WTC11 (cell line): ENCODE data around the gene SEC14L6. TPM values are rescaled to one million over a fixed set of nuclear protein-coding genes. Genes with fewer than 3 reads are reported as not detected.
A peak's percentile ranks its signal among the peaks of the same experiment; 100 is the strongest.

Experiments
- ATAC-seq: fragments of 200-7000 bp; cut with Tn5 transposase; 2 replicates; pipeline ENCODE4 v1.10.0; 2021; ENCODE audit warnings: mild to moderate bottlenecking, moderate library complexity
- CTCF ChIA-PET: fragments of 300-600 bp; sonication (Branson Sonifier 250); formaldehyde crosslinking; loops from one replicate; lab custom pipeline; 2021; ENCODE audit warnings: antibody characterized with exemption; lab: Charles Lee
- POLR2A ChIA-PET: fragments of 350-600 bp; sonication (Branson Sonifier 250); formaldehyde crosslinking; loops from one replicate; lab custom pipeline; 2021; ENCODE audit warnings: antibody characterized with exemption; lab: Charles Lee
- DNase-seq: peaks from one replicate; pipeline ENCODE4 v3.0.0; 2021; ENCODE audit warnings: low spot score
- H3K27ac Mint-ChIP-seq: 2 replicates; pipeline ENCODE4 v1.8.0; 2021; ENCODE audit warnings: mixed read lengths
- H3K27me3 Mint-ChIP-seq: 2 replicates; pipeline ENCODE4 v1.8.0; 2021; ENCODE audit warnings: low read depth, mild to moderate bottlenecking, moderate library complexity, mixed read lengths
- H3K36me3 Mint-ChIP-seq: 2 replicates; pipeline ENCODE4 v1.8.0; 2021; ENCODE audit warnings: mixed read lengths
- H3K4me1 Mint-ChIP-seq: 2 replicates; pipeline ENCODE4 v1.8.0; 2022; ENCODE audit warnings: mixed read lengths
- H3K4me3 Mint-ChIP-seq: 2 replicates; pipeline ENCODE4 v1.8.0; 2021; ENCODE audit warnings: mild to moderate bottlenecking, moderate library complexity, mixed read lengths
- H3K9me3 Mint-ChIP-seq: 2 replicates; pipeline ENCODE4 v1.8.0; 2021; ENCODE audit warnings: mixed read lengths
- EMX1 ChIP-seq: fragments of 250-450 bp; sonication (Bioruptor Pico); IDR thresholded peaks from 2 replicates; pipeline ENCODE4 v1.8.0; 2021; ENCODE audit warnings: mild to moderate bottlenecking
- ESRRA ChIP-seq: sonication (generic); formaldehyde crosslinking; IDR thresholded peaks from 2 replicates; pipeline ENCODE4 v1.8.1; 2022; ENCODE audit warnings: mild to moderate bottlenecking, missing genetic modification reagents, borderline replicate concordance
- HMGA2 ChIP-seq: fragments of 250-450 bp; sonication (Bioruptor Pico); IDR thresholded peaks from 2 replicates; pipeline ENCODE4 v1.4.0; 2021; ENCODE audit warnings: mild to moderate bottlenecking, moderate library complexity
- MYBL2 ChIP-seq: sonication (generic); formaldehyde crosslinking; IDR thresholded peaks from 2 replicates; pipeline ENCODE4 v1.8.1; 2023; ENCODE audit warnings: mild to moderate bottlenecking, moderate library complexity, missing genetic modification reagents
- NFYB ChIP-seq: sonication (generic); formaldehyde crosslinking; conservative IDR thresholded peaks from 2 replicates; pipeline ENCODE4 v1.8.0; 2022; ENCODE audit warnings: low read depth, missing genetic modification reagents
- NR1H2 ChIP-seq: sonication (generic); formaldehyde crosslinking; IDR thresholded peaks from 2 replicates; pipeline ENCODE4 v1.9.0; 2021; ENCODE audit warnings: mild to moderate bottlenecking, moderate library complexity, missing genetic modification reagents
- OVOL2 ChIP-seq: fragments of 250-450 bp; sonication (Bioruptor Pico); IDR thresholded peaks from 2 replicates; pipeline ENCODE4 v1.9.0; 2021; ENCODE audit warnings: mild to moderate bottlenecking, borderline replicate concordance
- PRRX2 ChIP-seq: fragments of 250-450 bp; sonication (Bioruptor Pico); IDR thresholded peaks from 2 replicates; pipeline ENCODE4 v1.8.0; 2021; ENCODE audit warnings: mild to moderate bottlenecking
- RELA ChIP-seq: sonication (generic); formaldehyde crosslinking; IDR thresholded peaks from 2 replicates; pipeline ENCODE4 v1.8.1; 2022; ENCODE audit warnings: missing genetic modification reagents, mild to moderate bottlenecking, borderline replicate concordance
- total RNA-seq: library from RNA; stranded (reverse); gene quantifications from 3 replicates; pipeline ENCODE4 v1.2.3, GENCODE V29; 2021
- TF ChIP-seq, protein P1 (sequence below): fragments of 250-450 bp; sonication (Bioruptor Pico); IDR thresholded peaks from 2 replicates; pipeline ENCODE4 v1.9.0; 2021; ENCODE audit warnings: mild to moderate bottlenecking, borderline replicate concordance
- TF ChIP-seq, protein P2 (sequence below): sonication (generic); formaldehyde crosslinking; IDR thresholded peaks from 2 replicates; pipeline ENCODE4 v1.8.1; 2022; ENCODE audit warnings: mild to moderate bottlenecking, moderate library complexity, missing genetic modification reagents
- TF ChIP-seq, protein P3 (sequence below): sonication (generic); formaldehyde crosslinking; IDR thresholded peaks from 2 replicates; pipeline ENCODE4 v1.8.1; 2023; ENCODE audit warnings: mild to moderate bottlenecking, missing genetic modification reagents
- TF ChIP-seq, protein P4 (sequence below): sonication (generic); formaldehyde crosslinking; IDR thresholded peaks from 2 replicates; pipeline ENCODE4 v1.8.1; 2023; ENCODE audit warnings: mild to moderate bottlenecking, moderate library complexity, missing genetic modification reagents
- TF ChIP-seq, protein P5 (sequence below): fragments of 250-450 bp; sonication (Bioruptor Pico); conservative IDR thresholded peaks from 2 replicates; pipeline ENCODE4 v1.9.0; 2021; ENCODE audit warnings: mild to moderate bottlenecking
- TF ChIP-seq, protein P6 (sequence below): sonication (generic); formaldehyde crosslinking; IDR thresholded peaks from 2 replicates; pipeline ENCODE4 v1.8.0; 2022; ENCODE audit warnings: missing genetic modification reagents

The SEC14L6 gene
- total RNA-seq, 1 experiment from 2014 or later = 1.6 TPM

DNA sequence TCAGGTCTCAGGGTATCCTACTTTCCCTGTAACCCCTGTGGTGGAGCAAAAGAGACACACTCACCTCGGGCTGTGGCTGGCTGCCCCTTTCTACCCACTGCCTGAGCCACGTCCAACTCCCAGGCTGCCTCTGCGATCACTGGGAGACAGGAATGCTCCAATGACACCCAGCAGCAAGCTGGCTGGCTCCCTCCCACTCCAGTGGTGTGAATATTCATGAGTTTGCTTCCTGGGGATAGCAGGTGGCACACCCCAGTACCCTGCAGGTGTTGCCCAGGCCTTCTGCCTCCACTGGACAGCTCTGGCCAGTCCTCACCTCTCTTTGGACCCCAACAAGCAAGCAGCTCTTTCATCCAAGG lies 18.2 kb upstream of the SEC14L6 start:
- CTCF ChIA-PET = interaction anchor here (1.0 to 1.4 kb wide), 5 partner anchors 9 to 141 kb away, joined by 3 to 6 read pairs (median 4); no protein-coding TSS in a partner anchor
- ATAC-seq = peak; percentile 11
- TF ChIP-seq, protein P1, sequence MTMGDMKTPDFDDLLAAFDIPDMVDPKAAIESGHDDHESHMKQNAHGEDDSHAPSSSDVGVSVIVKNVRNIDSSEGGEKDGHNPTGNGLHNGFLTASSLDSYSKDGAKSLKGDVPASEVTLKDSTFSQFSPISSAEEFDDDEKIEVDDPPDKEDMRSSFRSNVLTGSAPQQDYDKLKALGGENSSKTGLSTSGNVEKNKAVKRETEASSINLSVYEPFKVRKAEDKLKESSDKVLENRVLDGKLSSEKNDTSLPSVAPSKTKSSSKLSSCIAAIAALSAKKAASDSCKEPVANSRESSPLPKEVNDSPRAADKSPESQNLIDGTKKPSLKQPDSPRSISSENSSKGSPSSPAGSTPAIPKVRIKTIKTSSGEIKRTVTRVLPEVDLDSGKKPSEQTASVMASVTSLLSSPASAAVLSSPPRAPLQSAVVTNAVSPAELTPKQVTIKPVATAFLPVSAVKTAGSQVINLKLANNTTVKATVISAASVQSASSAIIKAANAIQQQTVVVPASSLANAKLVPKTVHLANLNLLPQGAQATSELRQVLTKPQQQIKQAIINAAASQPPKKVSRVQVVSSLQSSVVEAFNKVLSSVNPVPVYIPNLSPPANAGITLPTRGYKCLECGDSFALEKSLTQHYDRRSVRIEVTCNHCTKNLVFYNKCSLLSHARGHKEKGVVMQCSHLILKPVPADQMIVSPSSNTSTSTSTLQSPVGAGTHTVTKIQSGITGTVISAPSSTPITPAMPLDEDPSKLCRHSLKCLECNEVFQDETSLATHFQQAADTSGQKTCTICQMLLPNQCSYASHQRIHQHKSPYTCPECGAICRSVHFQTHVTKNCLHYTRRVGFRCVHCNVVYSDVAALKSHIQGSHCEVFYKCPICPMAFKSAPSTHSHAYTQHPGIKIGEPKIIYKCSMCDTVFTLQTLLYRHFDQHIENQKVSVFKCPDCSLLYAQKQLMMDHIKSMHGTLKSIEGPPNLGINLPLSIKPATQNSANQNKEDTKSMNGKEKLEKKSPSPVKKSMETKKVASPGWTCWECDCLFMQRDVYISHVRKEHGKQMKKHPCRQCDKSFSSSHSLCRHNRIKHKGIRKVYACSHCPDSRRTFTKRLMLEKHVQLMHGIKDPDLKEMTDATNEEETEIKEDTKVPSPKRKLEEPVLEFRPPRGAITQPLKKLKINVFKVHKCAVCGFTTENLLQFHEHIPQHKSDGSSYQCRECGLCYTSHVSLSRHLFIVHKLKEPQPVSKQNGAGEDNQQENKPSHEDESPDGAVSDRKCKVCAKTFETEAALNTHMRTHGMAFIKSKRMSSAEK (CRISPR knock-in tag) = no peak
- TF ChIP-seq NR1H2 (CRISPR knock-in tag) = no peak
- TF ChIP-seq HMGA2 = no peak
- no peak for TF ChIP-seq MYBL2
- TF ChIP-seq, protein P2, sequence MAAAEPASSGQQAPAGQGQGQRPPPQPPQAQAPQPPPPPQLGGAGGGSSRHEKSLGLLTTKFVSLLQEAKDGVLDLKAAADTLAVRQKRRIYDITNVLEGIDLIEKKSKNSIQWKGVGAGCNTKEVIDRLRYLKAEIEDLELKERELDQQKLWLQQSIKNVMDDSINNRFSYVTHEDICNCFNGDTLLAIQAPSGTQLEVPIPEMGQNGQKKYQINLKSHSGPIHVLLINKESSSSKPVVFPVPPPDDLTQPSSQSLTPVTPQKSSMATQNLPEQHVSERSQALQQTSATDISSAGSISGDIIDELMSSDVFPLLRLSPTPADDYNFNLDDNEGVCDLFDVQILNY = no peak
- no peak for TF ChIP-seq PRRX2
- TF ChIP-seq, protein P3, sequence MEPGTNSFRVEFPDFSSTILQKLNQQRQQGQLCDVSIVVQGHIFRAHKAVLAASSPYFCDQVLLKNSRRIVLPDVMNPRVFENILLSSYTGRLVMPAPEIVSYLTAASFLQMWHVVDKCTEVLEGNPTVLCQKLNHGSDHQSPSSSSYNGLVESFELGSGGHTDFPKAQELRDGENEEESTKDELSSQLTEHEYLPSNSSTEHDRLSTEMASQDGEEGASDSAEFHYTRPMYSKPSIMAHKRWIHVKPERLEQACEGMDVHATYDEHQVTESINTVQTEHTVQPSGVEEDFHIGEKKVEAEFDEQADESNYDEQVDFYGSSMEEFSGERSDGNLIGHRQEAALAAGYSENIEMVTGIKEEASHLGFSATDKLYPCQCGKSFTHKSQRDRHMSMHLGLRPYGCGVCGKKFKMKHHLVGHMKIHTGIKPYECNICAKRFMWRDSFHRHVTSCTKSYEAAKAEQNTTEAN (CRISPR knock-in tag) = no peak
- TF ChIP-seq NFYB (CRISPR knock-in tag) = no peak
- TF ChIP-seq EMX1 (CRISPR knock-in tag) = no peak
- TF ChIP-seq, protein P4, sequence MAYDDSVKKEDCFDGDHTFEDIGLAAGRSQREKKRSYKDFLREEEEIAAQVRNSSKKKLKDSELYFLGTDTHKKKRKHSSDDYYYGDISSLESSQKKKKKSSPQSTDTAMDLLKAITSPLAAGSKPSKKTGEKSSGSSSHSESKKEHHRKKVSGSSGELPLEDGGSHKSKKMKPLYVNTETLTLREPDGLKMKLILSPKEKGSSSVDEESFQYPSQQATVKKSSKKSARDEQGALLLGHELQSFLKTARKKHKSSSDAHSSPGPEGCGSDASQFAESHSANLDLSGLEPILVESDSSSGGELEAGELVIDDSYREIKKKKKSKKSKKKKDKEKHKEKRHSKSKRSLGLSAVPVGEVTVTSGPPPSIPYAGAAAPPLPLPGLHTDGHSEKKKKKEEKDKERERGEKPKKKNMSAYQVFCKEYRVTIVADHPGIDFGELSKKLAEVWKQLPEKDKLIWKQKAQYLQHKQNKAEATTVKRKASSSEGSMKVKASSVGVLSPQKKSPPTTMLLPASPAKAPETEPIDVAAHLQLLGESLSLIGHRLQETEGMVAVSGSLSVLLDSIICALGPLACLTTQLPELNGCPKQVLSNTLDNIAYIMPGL = no peak
- no peak for TF ChIP-seq OVOL2 (CRISPR knock-in tag)
- TF ChIP-seq RELA (CRISPR knock-in tag) = no peak
- TF ChIP-seq ESRRA (CRISPR knock-in tag) = no peak
- TF ChIP-seq, protein P5, sequence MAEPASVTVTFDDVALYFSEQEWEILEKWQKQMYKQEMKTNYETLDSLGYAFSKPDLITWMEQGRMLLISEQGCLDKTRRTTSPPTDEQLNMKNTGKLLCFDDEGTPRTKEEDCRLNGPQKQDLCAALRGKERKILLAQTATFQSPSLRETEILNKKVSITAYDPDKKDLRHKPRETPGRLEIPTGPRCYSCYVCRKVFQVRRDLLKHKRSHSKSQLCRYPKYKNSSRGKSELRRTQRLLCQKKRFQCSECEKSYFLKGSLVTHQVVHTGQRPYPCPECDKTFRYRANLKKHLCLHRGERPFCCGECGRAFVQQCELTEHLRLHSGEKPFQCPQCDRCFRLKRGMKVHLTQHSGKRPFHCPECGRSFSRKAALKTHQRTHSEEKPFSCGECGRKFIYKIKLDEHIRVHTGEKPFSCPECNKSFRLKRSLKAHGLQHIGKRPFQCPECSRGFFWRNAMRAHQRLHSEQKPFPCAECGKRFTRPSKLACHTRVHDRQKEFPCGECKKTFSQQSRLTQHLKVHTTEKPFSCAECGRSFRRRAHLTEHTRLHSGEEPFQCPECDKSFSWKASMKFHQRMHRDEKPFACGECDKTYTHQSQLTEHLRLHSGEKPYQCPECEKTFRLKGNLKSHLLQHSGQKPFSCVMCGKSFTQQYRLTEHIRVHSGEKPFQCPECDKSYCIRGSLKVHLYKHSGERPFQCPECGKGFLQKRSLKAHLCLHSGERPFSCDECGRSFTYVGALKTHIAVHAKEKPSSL (CRISPR knock-in tag) = no peak
- TF ChIP-seq, protein P6, sequence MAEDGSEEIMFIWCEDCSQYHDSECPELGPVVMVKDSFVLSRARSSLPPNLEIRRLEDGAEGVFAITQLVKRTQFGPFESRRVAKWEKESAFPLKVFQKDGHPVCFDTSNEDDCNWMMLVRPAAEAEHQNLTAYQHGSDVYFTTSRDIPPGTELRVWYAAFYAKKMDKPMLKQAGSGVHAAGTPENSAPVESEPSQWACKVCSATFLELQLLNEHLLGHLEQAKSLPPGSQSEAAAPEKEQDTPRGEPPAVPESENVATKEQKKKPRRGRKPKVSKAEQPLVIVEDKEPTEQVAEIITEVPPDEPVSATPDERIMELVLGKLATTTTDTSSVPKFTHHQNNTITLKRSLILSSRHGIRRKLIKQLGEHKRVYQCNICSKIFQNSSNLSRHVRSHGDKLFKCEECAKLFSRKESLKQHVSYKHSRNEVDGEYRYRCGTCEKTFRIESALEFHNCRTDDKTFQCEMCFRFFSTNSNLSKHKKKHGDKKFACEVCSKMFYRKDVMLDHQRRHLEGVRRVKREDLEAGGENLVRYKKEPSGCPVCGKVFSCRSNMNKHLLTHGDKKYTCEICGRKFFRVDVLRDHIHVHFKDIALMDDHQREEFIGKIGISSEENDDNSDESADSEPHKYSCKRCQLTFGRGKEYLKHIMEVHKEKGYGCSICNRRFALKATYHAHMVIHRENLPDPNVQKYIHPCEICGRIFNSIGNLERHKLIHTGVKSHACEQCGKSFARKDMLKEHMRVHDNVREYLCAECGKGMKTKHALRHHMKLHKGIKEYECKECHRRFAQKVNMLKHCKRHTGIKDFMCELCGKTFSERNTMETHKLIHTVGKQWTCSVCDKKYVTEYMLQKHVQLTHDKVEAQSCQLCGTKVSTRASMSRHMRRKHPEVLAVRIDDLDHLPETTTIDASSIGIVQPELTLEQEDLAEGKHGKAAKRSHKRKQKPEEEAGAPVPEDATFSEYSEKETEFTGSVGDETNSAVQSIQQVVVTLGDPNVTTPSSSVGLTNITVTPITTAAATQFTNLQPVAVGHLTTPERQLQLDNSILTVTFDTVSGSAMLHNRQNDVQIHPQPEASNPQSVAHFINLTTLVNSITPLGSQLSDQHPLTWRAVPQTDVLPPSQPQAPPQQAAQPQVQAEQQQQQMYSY (CRISPR knock-in tag) = no peak
- Mint-ChIP-seq H3K4me3 (no peak overlapping the region), H3K36me3 (no peaks in the 10 kb centered on the region), H3K27me3 (no peaks in the 10 kb centered on the region; the same call in none of the 2 replicates), H3K9me3 (no peaks in the 10 kb centered on the region), H3K27ac (peak overlapping the region; percentile 76; the same call in 1 of the 2 replicates), H3K4me1 (peaks cover 46% of the 10 kb centered on the region)
- POLR2A ChIA-PET = interaction anchor here (0.5 kb wide), 1 partner anchor 133 kb away, joined by 4 read pairs; no protein-coding TSS in a partner anchor
- peak; percentile 33 for DNase-seq
